Heart left ventricle (tissue), 16 donors: ENCODE measurements around the gene NUTF2. TPM values are rescaled to one million over a fixed set of nuclear protein-coding genes. Genes with fewer than 3 reads are reported as not detected.
A peak's percentile ranks its signal among the peaks of the same experiment; 100 is the strongest.

ENCODE experiments used
- ATAC-seq, 4 donors: fragments of 200-7000 bp; cut with Tn5 transposase; one replicate each; pipeline ENCODE4 v1.9.1; 2020 to 2022; ENCODE audit warnings: moderate library complexity in 4 of 4, mild to moderate bottlenecking in 3 of 4, moderate number of reproducible peaks in 1 of 4
- DNase-seq, 5 donors: peaks; one replicate each; pipeline ENCODE4 v3.0.0-alpha.2; 2020
- H3K27ac ChIP-seq, 12 donors: fragments of 200-600 bp; sonication (generic) in 4 of 12; one replicate each; pipeline versions ENCODE4 v1.5.0 to v1.8.0; 2016 to 2022; ENCODE audit warnings: mild to moderate bottlenecking in 2 of 12
- H3K27me3 ChIP-seq, 9 donors: fragments of 200-600 bp; sonication (generic) in 2 of 9; one replicate each; pipeline versions ENCODE4 v1.5.1 to v1.8.0; 2016 to 2022; ENCODE audit warnings: mild to moderate bottlenecking in 3 of 9
- H3K36me3 ChIP-seq, 9 donors: fragments of 200-600 bp; sonication (generic) in 2 of 9; one replicate each; pipeline versions ENCODE4 v1.5.0 to v1.8.0; 2018 to 2022; ENCODE audit warnings: mild to moderate bottlenecking in 2 of 9
- H3K4me1 ChIP-seq, 12 donors: fragments of 200-600 bp; sonication (generic) in 4 of 12; one replicate each; pipeline versions ENCODE4 v1.5.0 to v1.8.0; 2016 to 2022; ENCODE audit warnings: mild to moderate bottlenecking in 3 of 12
- H3K4me3 ChIP-seq, 12 donors: fragments of 200-600 bp; sonication (generic) in 4 of 12; one replicate each; pipeline versions ENCODE4 v1.5.0 to v1.8.0; 2017 to 2022; ENCODE audit warnings: mild to moderate bottlenecking in 9 of 12, moderate library complexity in 4 of 12
- H3K9me3 ChIP-seq, 12 donors: fragments of 200-600 bp; sonication (generic) in 4 of 12; one replicate each; pipeline versions ENCODE4 v1.5.0 to v1.8.0; 2016 to 2022; ENCODE audit warnings: mild to moderate bottlenecking in 1 of 12
- CTCF ChIP-seq, 12 donors: fragments of 200-600 bp; sonication (generic) in 4 of 12; IDR thresholded peaks; one replicate each; pipeline versions ENCODE4 v1.5.0 to v1.8.0; 2018 to 2022; ENCODE audit warnings: antibody characterized with exemption in 12 of 12, mild to moderate bottlenecking in 5 of 12
- POLR2A ChIP-seq, 2 donors: fragments of 450-650 bp; IDR thresholded peaks; one replicate each; pipeline ENCODE4 v1.6.1; 2017; ENCODE audit warnings: antibody characterized with exemption in 2 of 2, mild to moderate bottlenecking in 2 of 2, moderate library complexity in 2 of 2
- WGBS, 4 donors: extraction: QIAGEN DNeasy Blood & Tissue Kit in 2 of 4; methylation state at CpG; one replicate each; pipeline versions ENCODE4 v1.1.5 to v1.1.7; 2013 to 2018; 5-methylcytosine and 5-hydroxymethylcytosine counted together
- intact Hi-C, 10 donors: fragments of 100-400 bp; cut with DNase I; formaldehyde crosslinking; loops; one replicate each; pipeline versions ENCODE4 v1.11.1 to v1.14.2; 2022
- polyA plus RNA-seq, 2 donors: library from polyadenylated mRNA; stranded (reverse); fragments of 200-250 nt; gene quantifications; one replicate each; pipeline ENCODE4 v1.2.3, GENCODE V29; 2013
- total RNA-seq, 9 donors: library from RNA; depleted of rRNA in 2 of 9; stranded (reverse); fragments of >200 nt in 2 of 9; fragmentation: NEBNext Ultra II Directional in 3 of 9; extraction: Animal tissue kit (Norgen Biotek cat#: 25700) in 3 of 9; gene quantifications; one replicate each; pipeline versions ENCODE4 v1.1.0 to v1.2.4, GENCODE V29; 2016 to 2023
- donor health status: ischemic (EF 13 %, LVEDD 7.1; RV severe dilation, severe dysfunction).
- donor health status: healthy with polysubstance abuse.
- donor health status: DM: no; HTN: yes; CAD: no.
- donor health status: DM: no; HTN: no; CAD: no.
- donor health status: ischemic (EF 25% LVEDD 6.9; RV normal size, moderate dysfunction).
- donor health status: ischemic (EF 25% LVEDD 5.7; RV mildly dilated, moderate dysfunction).
- donor health status: healthy.
- donor health status: DM: yes; HTN: yes; CAD: no.
- donor health status: ischemic (EF 35%, LVEDD 5.7; RV mildly dilated, moderate dysfunction).
- donor health status: nonischemic (EF 11% LVEDD 7.7; RV severe dilation, severe dysfunction).
- donor health status: DM: yes; HTN: yes; CAD: no.
- donor health status: PGD.
- donor health status: ischemic (EF 29% LVEDD 5.4; RV normal size, mild dysfunction).
- donor health status: nonischemic (EF 23%, LVEDD 6.1; RV moderate dilation, normal function).

Gene NUTF2
- total and polyA plus RNA-seq, 11 donors, result 66.5 to 191 (median 93.9) TPM

GRCh38 chr16:67881621-67882161 lies 35.0 kb downstream of the NUTF2 start:
- no peak for TF ChIP-seq CTCF (IDR thresholded peaks at IDR 0.05)
- TF ChIP-seq POLR2A (IDR thresholded peaks at IDR 0.05), result no peak
- Histone ChIP-seq H3K27ac (peak overlapping the region; percentile 57 to 94 (median 84)), H3K4me1 (peaks cover 0 to 56% (median 32%) of the 10 kb centered on the region in 12 donors), H3K4me3 (no peak overlapping the region), H3K36me3 (peaks cover 0 to 97% (median 82%) of the 10 kb centered on the region in 9 donors), H3K9me3 (no peaks in the 10 kb centered on the region), H3K27me3 (no peaks in the 10 kb centered on the region)
- intact Hi-C loops, result loop anchor here in 9 of 10 donors (2.0 to 10.0 kb wide), 8 partner anchors 45 to 163 kb away; no protein-coding TSS in a partner anchor
- 57 to 84% (median 71%) methylated on average over 16 to 21 of the region's 21 CpGs for WGBS, 4 donors
- DNase-seq (peak in 4 of 5 donors; percentile 42 to 84 (median 62)), ATAC-seq (peak; percentile 60 to 66 (median 62))

- H3K36me3 ChIP-seq, result peaks cover 0 to 89% (median 73%) of the 10 kb centered on the region in 9 donors
- ATAC-seq, result peak; percentile 62 to 85 (median 69)
- H3K27me3 ChIP-seq, result no peaks in the 10 kb centered on the region
- TF ChIP-seq POLR2A (IDR thresholded peaks at IDR 0.05), result no peak
- TF ChIP-seq CTCF (IDR thresholded peaks at IDR 0.05), result peak in 3 of 12 donors; percentile 15 to 31 (median 16)
- H3K9me3 ChIP-seq, result no peaks in the 10 kb centered on the region
- peaks cover 0 to 56% (median 32%) of the 10 kb centered on the region in 12 donors for H3K4me1 ChIP-seq
- H3K27ac ChIP-seq, result peak overlapping the region; percentile 57 to 94 (median 84)
- 52 to 61% (median 58%) methylated on average over 17 to 18 of the region's 18 CpGs for WGBS, 4 donors
- intact Hi-C loops, result loop anchor here in 9 of 10 donors (2.0 to 10.0 kb wide), 8 partner anchors 44 to 162 kb away; no protein-coding TSS in a partner anchor
- H3K4me3 ChIP-seq, result no peak overlapping the region
- peak in 4 of 5 donors; percentile 78 to 88 (median 83) for DNase-seq
Measured at GRCh38 chr16:67882374-67883145, 35.8 kb downstream of the NUTF2 start.

GRCh38 chr16:67883146-67883871 lies 36.6 kb downstream of the NUTF2 start:
- peaks cover 0 to 81% (median 66%) of the 10 kb centered on the region in 9 donors for H3K36me3 ChIP-seq
- intact Hi-C loops, result loop anchor here in 9 of 10 donors (2.0 to 10.0 kb wide), 8 partner anchors 43 to 161 kb away; no protein-coding TSS in a partner anchor
- no peak for DNase-seq
- no peaks in the 10 kb centered on the region for H3K27me3 ChIP-seq
- H3K4me1 ChIP-seq, result peaks cover 0 to 56% (median 32%) of the 10 kb centered on the region in 12 donors
- WGBS, 4 donors, result 66 to 83% (median 70%) methylated on average over 5 to 6 of the region's 6 CpGs
- no peak overlapping the region for H3K4me3 ChIP-seq
- peak overlapping the region; percentile 44 to 94 (median 78) for H3K27ac ChIP-seq
- H3K9me3 ChIP-seq, result no peaks in the 10 kb centered on the region
- no peak for ATAC-seq
- TF ChIP-seq CTCF (IDR thresholded peaks at IDR 0.05) (no peak), POLR2A (IDR thresholded peaks at IDR 0.05) (no peak)
